ENCODE measurements around the gene IL1F10. TPM values are rescaled to one million over a fixed set of nuclear protein-coding genes. Genes with fewer than 3 reads are reported as not detected.

The IL1F10 gene
- total RNA-seq, 2 experiments from 2014 or later = not detected

DNA sequence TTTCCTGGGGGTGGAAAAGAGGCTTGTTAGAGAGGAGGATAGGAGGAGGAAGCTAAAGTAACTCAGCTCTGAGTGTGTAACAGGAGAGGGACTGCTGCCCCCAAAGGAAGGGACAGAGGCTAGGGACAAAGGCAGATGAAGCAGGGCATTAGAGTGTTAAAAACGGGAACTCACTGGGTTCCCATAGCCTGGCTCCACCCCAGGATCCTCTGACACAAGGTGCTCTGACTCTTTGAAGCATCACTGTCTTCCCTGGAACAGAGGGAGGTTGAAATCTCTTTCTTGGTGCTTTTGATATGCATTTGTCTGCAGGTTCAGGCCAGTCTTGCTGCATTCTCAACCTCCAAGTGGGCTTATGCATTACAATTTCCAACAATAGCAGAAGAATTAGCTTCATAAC is 39.7 kb upstream of the IL1F10 start:
- no peaks in the 10 kb centered on the region for H3K9me2 ChIP-seq (ENCODE audit: insufficient read depth, low read length)
- ChIA-PET POLR2A (no interaction called here), CTCF (ENCODE audit: unreplicated experiment) (no interaction called here)
- H3K27ac ChIP-seq (ENCODE audit: low read depth, low read length, poor library complexity, severe bottlenecking) = no peak overlapping the region
- H4K20me1 ChIP-seq (ENCODE audit: insufficient read depth, low read length) = no peaks in the 10 kb centered on the region
- TF ChIP-seq, protein P1, sequence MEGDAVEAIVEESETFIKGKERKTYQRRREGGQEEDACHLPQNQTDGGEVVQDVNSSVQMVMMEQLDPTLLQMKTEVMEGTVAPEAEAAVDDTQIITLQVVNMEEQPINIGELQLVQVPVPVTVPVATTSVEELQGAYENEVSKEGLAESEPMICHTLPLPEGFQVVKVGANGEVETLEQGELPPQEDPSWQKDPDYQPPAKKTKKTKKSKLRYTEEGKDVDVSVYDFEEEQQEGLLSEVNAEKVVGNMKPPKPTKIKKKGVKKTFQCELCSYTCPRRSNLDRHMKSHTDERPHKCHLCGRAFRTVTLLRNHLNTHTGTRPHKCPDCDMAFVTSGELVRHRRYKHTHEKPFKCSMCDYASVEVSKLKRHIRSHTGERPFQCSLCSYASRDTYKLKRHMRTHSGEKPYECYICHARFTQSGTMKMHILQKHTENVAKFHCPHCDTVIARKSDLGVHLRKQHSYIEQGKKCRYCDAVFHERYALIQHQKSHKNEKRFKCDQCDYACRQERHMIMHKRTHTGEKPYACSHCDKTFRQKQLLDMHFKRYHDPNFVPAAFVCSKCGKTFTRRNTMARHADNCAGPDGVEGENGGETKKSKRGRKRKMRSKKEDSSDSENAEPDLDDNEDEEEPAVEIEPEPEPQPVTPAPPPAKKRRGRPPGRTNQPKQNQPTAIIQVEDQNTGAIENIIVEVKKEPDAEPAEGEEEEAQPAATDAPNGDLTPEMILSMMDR (conservative IDR thresholded peaks at IDR 0.05; ENCODE audit: low read length) = no peak
- TF ChIP-seq EZH2phosphoT487 (IDR thresholded peaks at IDR 0.05; ENCODE audit: borderline replicate concordance, low read depth, low read length) = no peak
- H3K4me1 ChIP-seq (ENCODE audit: insufficient read depth, low read length, poor library complexity, severe bottlenecking) = no peaks in the 10 kb centered on the region
- H3K36me3 ChIP-seq (ENCODE audit: insufficient read depth, low read length) = no peaks in the 10 kb centered on the region
- no peak for DNase-seq (ENCODE audit: low spot score)
- no peaks in the 10 kb centered on the region for H3K79me2 ChIP-seq (ENCODE audit: insufficient read depth, low read depth, low read length)
- H3K4me2 ChIP-seq (ENCODE audit: low read length) = no peak overlapping the region
- intact Hi-C loops (cut with micrococcal nuclease; ENCODE audit: unreplicated experiment) = no loop called here
- no peaks in the 10 kb centered on the region for H3K9me3 ChIP-seq (ENCODE audit: low read length)
- BruUV-seq (replicated peaks) = no TSS peak
- no peak overlapping the region for H3K4me3 ChIP-seq (ENCODE audit: low read depth, low read length, poor library complexity, severe bottlenecking)
- no peak overlapping the region for H2AFZ ChIP-seq (ENCODE audit: low read length)

DNA sequence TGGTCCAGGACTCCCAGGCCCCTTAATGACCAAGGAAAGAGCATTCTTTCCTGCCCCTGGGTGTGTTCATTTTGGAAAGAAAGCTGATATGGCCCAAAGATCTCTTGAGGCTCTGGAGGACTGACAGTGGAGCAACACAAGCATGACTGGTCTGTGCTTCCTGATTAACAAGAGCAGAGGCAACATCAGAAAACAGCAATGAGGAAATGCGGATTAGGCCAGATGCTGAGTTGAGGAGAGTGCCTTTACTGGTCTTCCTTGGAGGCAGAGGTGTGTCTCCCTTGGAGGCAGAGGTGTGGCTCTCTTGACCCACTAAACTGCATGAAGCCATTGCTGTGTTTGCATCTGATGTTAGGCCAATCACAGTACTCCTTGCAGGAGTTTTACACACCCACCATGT is 35.0 kb upstream of the IL1F10 start:
- H3K9me3 ChIP-seq (ENCODE audit: low read length) = no peaks in the 10 kb centered on the region
- TF ChIP-seq, protein P1 (conservative IDR thresholded peaks at IDR 0.05; ENCODE audit: low read length) = no peak
- TF ChIP-seq EZH2phosphoT487 (IDR thresholded peaks at IDR 0.05; ENCODE audit: borderline replicate concordance, low read depth, low read length) = no peak
- H3K27ac ChIP-seq (ENCODE audit: low read depth, low read length, poor library complexity, severe bottlenecking) = no peak overlapping the region
- H3K36me3 ChIP-seq (ENCODE audit: insufficient read depth, low read length) = no peaks in the 10 kb centered on the region
- ChIA-PET CTCF (ENCODE audit: unreplicated experiment) (interaction anchor here (0.6 kb wide), 1 partner anchor 1113 kb away, joined by 3 read pairs; no protein-coding TSS in a partner anchor), POLR2A (no interaction called here)
- H3K4me3 ChIP-seq (ENCODE audit: low read depth, low read length, poor library complexity, severe bottlenecking) = no peak overlapping the region
- H3K4me2 ChIP-seq (ENCODE audit: low read length) = no peak overlapping the region
- no peaks in the 10 kb centered on the region for H3K79me2 ChIP-seq (ENCODE audit: insufficient read depth, low read depth, low read length)
- H3K4me1 ChIP-seq (ENCODE audit: insufficient read depth, low read length, poor library complexity, severe bottlenecking) = no peaks in the 10 kb centered on the region
- no TSS peak for BruUV-seq (replicated peaks)
- H3K9me2 ChIP-seq (ENCODE audit: insufficient read depth, low read length) = no peaks in the 10 kb centered on the region
- no peak for DNase-seq (ENCODE audit: low spot score)
- H4K20me1 ChIP-seq (ENCODE audit: insufficient read depth, low read length) = no peaks in the 10 kb centered on the region
- intact Hi-C loops (cut with micrococcal nuclease; ENCODE audit: unreplicated experiment) = no loop called here
- H2AFZ ChIP-seq (ENCODE audit: low read length) = no peak overlapping the region

DNA sequence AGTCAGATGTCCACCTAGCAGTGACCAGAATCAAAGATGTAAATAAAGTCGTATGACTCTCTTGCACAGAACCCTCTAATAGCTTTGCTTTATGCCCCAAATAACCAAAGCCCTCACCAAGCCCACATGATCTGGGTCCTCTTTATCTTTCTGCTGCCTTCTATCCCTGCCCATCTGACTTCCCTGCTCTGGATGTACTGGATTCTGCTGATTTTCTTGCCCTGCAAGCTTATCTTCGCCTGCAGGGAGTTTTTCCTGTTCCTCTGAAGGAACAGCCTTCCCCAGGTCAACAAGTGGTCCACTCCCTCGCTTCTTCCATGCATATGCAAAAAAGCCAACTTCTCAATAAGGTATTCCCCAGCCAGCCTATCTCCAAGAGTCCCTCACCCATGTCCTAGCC is 33.8 kb upstream of the IL1F10 start:
- no TSS peak for BruUV-seq (replicated peaks)
- Histone ChIP-seq H3K36me3 (ENCODE audit: insufficient read depth, low read length) (no peaks in the 10 kb centered on the region), H3K79me2 (ENCODE audit: insufficient read depth, low read depth, low read length) (no peaks in the 10 kb centered on the region), H3K9me2 (ENCODE audit: insufficient read depth, low read length) (no peaks in the 10 kb centered on the region), H3K4me2 (ENCODE audit: low read length) (no peak overlapping the region), H3K27ac (ENCODE audit: low read depth, low read length, poor library complexity, severe bottlenecking) (no peak overlapping the region), H3K9me3 (ENCODE audit: low read length) (no peaks in the 10 kb centered on the region), H4K20me1 (ENCODE audit: insufficient read depth, low read length) (no peaks in the 10 kb centered on the region), H3K4me1 (ENCODE audit: insufficient read depth, low read length, poor library complexity, severe bottlenecking) (no peaks in the 10 kb centered on the region), H2AFZ (ENCODE audit: low read length) (no peak overlapping the region), H3K4me3 (ENCODE audit: low read depth, low read length, poor library complexity, severe bottlenecking) (no peak overlapping the region)
- no peak for DNase-seq (ENCODE audit: low spot score)
- POLR2A ChIA-PET = no interaction called here
- intact Hi-C loops (cut with micrococcal nuclease; ENCODE audit: unreplicated experiment) = no loop called here
- no peak for TF ChIP-seq EZH2phosphoT487 (IDR thresholded peaks at IDR 0.05; ENCODE audit: borderline replicate concordance, low read depth, low read length)
- TF ChIP-seq, protein P1 (conservative IDR thresholded peaks at IDR 0.05; ENCODE audit: low read length) = no peak
- CTCF ChIA-PET (ENCODE audit: unreplicated experiment) = no interaction called here
